Measurements from ENCODE around the gene ANGPT4.
A peak's percentile ranks its signal among the peaks of the same experiment; 100 is the strongest.

Gene ANGPT4

DNA sequence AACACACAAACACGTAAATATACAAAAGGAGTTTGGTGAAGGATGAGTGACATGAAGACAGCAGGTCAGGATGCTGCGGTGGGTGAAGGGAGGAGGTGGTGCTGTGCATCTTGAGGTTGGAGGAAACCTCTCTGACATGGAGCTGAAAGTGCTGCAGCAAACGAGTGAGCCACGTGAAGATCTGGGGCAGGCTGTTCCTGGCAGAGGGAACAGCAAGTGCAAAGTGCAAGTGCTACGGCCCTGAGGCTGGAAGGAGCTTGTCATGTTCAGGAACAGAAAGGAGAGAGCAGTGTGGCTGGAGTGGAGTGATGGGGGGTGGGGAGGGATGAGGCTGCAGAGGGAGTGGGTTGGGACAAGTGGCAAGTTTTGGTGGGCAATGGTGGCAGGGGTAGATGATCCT is 24.8 kb upstream of the ANGPT4 start:
- no peak for DNase-seq

DNA sequence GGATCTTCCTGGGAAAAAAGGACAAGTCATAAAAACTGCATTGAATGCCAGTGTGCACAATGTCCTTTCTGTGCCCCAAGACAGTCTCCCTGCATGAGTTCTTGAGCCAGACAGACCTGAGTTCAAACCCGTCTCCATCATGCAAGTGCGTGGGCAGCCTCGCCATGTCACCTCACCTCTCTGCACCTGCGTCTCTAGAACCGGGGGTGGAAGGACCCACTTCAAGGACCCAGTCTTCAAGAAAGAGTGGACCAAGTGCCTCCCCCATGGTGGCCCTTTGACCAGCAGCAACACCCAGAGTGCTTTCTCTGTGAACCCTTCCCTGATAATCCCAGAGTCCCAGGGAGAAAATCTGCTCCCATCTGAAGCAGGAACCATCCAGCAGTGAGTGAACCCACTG is 23.5 kb upstream of the ANGPT4 start:
- no peak for DNase-seq

DNA sequence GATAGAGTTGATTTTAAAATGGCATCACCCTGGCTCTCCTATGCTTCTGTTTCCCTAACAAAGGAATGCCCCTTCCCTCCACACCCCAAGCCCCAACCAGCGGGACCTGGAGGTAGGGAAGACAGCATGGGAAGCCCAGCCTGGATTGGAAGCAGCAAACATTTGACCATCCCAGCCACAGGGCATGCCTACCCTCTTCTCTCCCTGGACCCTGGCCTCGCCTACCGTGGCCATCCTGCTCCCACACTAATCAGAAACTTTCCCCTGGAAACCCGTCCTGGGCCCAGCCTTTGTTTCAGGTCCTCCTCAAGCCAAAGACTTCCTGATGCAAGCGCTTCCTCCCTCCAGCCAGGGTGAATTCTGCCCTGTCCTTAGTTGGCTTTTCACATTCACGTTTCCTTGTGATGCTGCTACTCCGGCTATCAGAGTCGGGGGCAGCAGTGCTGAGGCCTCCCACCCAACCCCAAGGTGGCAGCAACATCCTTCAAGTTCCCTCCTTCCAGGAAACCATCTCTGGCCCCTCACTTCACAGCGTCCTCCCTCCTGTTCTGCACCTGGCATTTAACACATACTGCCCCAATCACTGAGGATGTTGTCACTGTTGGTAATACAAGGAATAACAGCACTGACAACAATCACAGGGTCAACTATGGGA is 18.2 kb upstream of the ANGPT4 start:
- DNase-seq: no peak

- no peak for DNase-seq
Observed at GRCh38 chr20:933029-933428, 16.9 kb upstream of the ANGPT4 start.

DNA sequence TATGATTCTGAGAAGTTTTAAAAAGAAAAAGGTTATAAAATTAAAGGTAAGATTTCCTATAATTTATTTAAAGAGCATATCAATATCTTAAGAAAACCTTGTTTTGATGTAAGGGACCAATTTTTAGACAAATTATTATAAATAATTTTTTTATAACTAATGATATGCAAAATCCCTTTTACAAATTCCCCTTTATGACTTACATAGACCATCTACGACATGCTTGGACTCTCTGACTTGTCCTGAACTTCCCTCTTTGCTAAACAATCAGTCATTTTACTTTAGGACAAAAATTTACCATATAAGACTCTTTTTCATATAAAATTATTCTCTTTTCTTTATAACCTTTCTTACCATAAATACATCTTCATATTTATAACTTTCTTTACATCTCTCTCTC is 15.3 kb upstream of the ANGPT4 start:
- DNase-seq: no peak

GRCh38 chr20:926670-927069 is 10.5 kb upstream of the ANGPT4 start:
- DNase-seq: no peak

DNA sequence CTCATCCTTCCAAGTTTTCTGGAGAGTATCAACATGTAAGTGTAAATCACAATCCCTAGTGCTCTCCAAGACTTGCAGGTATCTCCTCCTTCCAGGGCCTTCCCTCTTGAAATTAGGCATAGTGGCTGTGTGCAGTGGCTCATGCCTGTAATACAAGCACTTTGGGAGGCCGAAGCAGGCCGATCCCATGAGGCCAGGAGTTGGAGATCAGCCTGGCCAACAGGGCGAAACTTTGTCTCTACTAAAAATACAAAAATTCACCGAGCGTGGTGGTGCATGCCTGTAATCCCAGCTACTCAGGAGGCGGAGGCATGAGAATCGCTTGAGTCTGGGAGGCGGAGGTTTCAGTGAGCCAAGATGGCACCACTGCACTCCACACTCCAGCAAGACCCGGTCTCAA is 9.4 kb upstream of the ANGPT4 start:
- no peak for DNase-seq

GRCh38 chr20:924639-925038 is 8.5 kb upstream of the ANGPT4 start:
- no peak for DNase-seq

DNA sequence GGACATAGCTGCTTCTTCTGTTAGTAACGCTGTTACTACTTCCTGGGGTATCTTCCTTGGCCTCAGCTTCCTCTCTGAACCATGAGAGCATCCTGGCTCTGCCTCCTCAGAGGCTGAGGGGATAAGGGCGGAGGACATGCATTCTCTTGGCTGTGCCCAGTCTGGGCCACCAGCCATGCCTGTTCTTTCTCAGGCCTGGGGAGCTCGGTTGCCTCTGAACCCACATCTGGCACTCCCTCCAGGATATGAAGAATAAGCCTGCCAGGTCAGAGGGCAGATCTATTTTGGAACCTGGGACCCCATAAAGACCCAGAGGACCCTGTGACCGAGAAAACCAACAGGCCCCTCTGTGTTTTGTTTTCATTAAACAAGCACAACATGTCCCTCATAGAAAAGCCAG is 6.6 kb upstream of the ANGPT4 start:
- DNase-seq: peak in 2 of 51 donors; percentile 4 to 17

- no peak for DNase-seq
Observed at GRCh38 chr20:921068-921467, 4.9 kb upstream of the ANGPT4 start.

DNA sequence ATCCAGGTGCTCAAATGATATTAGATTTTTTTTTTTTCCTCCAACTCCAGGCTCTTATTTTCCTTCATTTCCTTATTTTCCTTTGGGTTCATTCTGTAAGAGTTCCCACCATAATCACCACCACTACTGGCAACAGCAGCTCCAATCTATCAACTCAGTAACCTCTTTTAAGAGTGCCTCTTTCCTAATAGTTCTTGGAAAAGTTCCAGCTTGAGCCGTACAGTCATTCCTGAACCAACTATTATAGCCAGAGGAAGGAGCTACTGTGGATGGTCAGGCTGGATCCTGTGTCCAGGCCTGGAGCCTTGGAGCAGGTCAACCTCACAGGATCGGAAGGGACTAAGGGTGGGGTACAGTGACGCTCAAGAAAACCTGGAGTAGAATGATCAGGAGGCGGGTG is 4.2 kb upstream of the ANGPT4 start:
- DNase-seq: no peak

- DNase-seq: no peak
Observed at GRCh38 chr20:919491-919916, 3.4 kb upstream of the ANGPT4 start.

DNA sequence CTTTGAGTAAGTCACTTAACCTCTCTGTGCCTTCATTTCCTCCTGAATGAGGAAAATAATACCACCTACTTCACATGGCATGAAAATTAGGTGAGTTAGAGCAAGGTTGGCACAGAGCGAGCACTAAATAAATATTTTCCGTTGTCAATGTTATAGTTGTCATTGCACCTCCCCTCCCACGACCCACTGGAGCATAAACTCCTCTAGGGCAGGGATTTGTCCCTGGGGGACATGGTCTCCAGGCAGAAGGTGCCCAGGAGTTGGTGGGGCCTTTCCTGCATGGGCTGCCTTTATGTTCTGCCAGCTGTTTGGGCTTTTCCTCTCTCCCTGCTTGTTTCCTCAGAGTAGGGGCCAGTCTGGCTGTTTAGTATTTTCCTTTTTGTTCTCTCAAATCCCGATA is 1.3 kb upstream of the ANGPT4 start:
- DNase-seq: no peak

DNA sequence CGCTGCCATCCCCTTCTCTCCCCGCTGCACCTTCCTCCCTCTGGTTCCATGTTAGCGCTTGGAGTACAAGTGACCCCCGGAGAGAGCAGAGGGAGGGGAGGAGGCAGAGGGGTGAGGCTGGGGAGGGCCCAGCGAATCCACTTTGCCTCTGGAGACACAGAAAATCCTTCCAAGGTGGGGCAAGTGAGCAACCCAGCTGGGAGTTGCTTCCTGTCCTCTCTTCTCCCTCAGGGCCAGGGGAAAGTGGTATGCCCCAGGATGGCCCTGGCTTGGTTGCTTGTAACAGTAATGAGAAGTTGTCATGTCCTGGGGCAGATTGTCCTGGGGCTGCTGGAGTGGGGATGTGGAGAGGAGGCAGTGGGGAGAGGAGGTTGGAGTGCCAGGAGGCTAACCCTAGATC is 691 bp upstream of the ANGPT4 start:
- no peak for DNase-seq

DNA sequence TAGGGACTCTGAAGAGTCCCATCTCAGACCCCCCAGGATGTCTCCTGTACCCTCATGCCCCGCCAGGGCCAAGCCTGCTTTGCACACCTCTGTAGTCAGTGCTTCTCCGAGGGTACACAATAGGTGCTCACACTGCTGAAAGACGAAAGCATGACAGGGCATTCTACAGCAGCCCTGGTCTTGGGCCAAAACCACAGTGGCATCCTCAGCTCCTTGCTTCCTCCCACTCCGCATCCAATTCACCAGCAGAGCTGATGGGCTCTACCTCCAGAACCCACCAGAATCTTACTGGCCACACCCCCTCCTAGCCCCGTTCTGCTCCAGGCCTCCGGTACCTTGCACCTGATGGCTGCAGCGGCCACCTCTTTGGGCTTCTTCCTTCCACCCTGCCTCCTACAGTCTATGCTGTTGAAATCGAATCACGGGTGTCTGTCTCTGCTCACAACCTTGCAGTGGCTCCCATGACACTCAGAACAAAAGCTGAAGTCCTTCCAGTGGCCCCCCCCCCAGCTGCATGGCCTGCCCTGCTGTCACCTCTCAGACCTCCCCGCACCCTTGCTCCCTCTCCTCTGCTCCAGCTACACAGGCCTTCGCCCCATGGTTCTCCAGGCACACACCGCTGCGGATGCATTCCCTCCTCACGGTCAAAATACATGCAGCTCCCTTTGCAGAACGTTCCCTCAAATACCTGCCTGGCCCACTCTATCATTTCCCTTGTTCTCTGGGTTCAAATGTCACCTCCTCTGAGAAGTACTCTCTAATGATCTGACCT is 1.2 kb downstream of the ANGPT4 start:
- DNase-seq: no peak

GRCh38 chr20:913306-913849 is 2.8 kb downstream of the ANGPT4 start:
- DNase-seq: no peak

DNA sequence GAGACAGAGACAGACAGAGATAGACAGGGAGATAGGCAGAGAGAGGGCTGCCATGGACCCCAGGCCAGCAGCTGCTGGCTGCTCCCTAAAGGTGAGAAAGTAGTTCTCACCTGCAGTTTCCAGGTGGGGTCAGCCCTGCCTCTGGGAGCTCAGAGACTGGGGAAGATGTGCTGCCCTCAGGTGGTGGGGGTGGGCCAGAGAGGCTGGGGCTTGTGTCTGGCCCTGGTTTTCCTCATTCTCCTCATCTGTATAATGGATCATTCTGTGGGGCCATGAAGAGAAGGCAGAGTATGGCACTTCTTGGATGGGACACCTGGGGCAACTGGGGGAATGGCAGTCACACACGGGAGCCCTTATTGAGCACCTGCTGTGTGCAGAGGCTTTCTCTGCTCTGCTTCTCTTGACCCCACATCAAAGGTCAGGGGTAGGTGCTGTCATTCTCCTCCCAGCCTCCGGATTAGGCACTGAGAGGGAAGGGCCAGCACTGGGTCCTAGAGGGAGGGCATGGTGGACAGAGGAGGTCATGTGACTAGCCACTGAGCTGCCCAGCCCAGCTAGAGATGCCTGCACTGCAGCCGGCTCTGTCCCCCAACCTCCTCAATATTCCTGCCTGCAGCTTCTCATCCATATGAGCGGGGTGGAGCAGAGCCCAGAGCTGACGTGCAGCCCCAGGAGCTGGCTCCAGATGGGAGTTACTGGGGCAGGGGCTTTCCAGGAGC is 4.1 kb downstream of the ANGPT4 start:
- DNase-seq: no peak

DNA sequence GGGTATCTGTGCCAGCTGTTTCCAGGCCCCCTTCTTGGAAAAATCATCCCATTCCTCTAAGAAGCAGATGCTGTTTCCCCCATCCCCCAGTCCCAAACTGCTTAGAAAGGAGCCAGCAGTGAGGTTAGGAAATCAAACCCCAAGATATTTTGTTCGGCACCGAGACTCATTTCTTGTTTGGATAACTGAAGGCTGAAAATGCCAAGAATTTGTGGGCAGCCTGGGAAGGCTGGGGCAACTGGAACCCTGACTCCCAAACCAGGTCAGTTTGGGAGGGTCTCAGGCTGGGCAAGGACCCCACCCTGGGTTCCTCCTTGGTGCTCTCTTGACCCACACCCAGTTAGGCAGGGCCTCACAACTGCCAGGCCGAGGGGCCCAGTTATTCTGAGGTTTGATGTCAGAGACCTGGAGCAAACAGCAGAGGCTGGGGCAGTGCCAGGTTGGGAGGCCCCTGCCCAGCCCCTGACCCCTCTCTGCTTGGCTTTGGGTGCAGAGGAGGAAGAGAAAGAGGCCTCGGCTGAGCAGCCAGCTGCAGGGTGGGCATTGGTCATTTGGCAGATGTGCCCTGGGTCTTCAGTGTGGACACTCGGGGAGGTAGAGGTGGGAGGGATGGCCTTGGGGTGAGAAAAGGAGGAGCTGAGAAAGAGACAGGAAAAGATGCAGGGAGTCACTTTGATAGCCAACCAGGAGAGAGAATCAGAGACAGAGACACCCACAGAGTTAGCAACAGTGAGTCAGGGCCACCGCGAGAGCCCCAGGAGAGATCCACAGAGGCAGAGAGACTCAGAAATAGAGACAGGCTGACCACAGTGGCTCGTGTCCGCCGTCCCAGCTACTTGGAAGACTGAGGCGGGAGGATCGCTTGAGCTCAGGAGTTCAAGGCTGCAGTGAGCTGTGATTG is 5.0 kb downstream of the ANGPT4 start:
- no peak for DNase-seq

- DNase-seq: no peak
Observed at GRCh38 chr20:910132-910869, 5.8 kb downstream of the ANGPT4 start.

- no peak for DNase-seq
Observed at GRCh38 chr20:909641-910040, 6.5 kb downstream of the ANGPT4 start.
